Measurements from ENCODE around the gene FFAR2. TPM values are rescaled to one million over a fixed set of nuclear protein-coding genes. Genes with fewer than 3 reads are reported as not detected.
A peak's percentile ranks its signal among the peaks of the same experiment; 100 is the strongest.

Gene FFAR2
- total RNA-seq, 6 experiments from 2014 or later: 0.30 to 0.64 (median 0.35) TPM; not detected in 3

GRCh38 chr19:35445826-35446593, 2.0 kb upstream of the FFAR2 start:
- DNase-seq: peak in 1 of 3 donors; percentile 25
- H3K9me3 ChIP-seq: no peaks in the 10 kb centered on the region
- intact Hi-C loops (cut with DNase I): no loop called here
- no peak overlapping the region for H3K4me3 ChIP-seq
- H3K4me1 ChIP-seq: no peaks in the 10 kb centered on the region
- 57% methylated on average over 19 of the region's 21 CpGs for WGBS (ENCODE audit: insufficient coverage, low coverage, low lambda C conversion rate, missing lambda C conversion rate)
- H3K27ac ChIP-seq: no peak overlapping the region
- H3K36me3 ChIP-seq: no peaks in the 10 kb centered on the region
- H3K27me3 ChIP-seq: no peaks in the 10 kb centered on the region
- no peak for TF ChIP-seq POLR2A (IDR thresholded peaks at IDR 0.05)
- TF ChIP-seq CTCF (IDR thresholded peaks at IDR 0.05): no peak
- ATAC-seq: peak; percentile 44 to 65 (median 60)

GRCh38 chr19:35449359-35450043, 1.4 kb downstream of the FFAR2 start:
- Histone ChIP-seq H3K27ac (peak overlapping the region in 1 of 3 donors; percentile 5), H3K27me3 (no peaks in the 10 kb centered on the region), H3K4me1 (peaks cover 0 to 3% (median 0%) of the 10 kb centered on the region in 4 donors), H3K9me3 (no peaks in the 10 kb centered on the region), H3K36me3 (no peaks in the 10 kb centered on the region), H3K4me3 (no peak overlapping the region)
- DNase-seq: peak in 2 of 3 donors; percentile 32 to 53
- peak; percentile 23 to 49 (median 26) for ATAC-seq
- TF ChIP-seq CTCF (IDR thresholded peaks at IDR 0.05) (no peak), POLR2A (IDR thresholded peaks at IDR 0.05) (no peak)
- 45% methylated on average over 7 of the region's 27 CpGs for WGBS (ENCODE audit: insufficient coverage, low coverage, low lambda C conversion rate, missing lambda C conversion rate)
- intact Hi-C loops (cut with DNase I): no loop called here

GRCh38 chr19:35451338-35452096, 3.5 kb downstream of the FFAR2 start:
- TF ChIP-seq POLR2A (IDR thresholded peaks at IDR 0.05): no peak
- no peak for TF ChIP-seq CTCF (IDR thresholded peaks at IDR 0.05)
- H3K27ac ChIP-seq: no peak overlapping the region
- DNase-seq (no peak), ATAC-seq (no peak)
- intact Hi-C loops (cut with DNase I): no loop called here
- WGBS (ENCODE audit: insufficient coverage, low coverage, low lambda C conversion rate, missing lambda C conversion rate): 62% methylated on average over 5 of the region's 7 CpGs
- no peaks in the 10 kb centered on the region for H3K9me3 ChIP-seq
- H3K4me3 ChIP-seq: no peak overlapping the region
- H3K27me3 ChIP-seq: no peaks in the 10 kb centered on the region
- peaks cover 0 to 8% (median 0%) of the 10 kb centered on the region in 4 donors for H3K4me1 ChIP-seq
- no peaks in the 10 kb centered on the region for H3K36me3 ChIP-seq

- Histone ChIP-seq H3K4me1 (peaks cover 0 to 31% (median 6%) of the 10 kb centered on the region in 4 donors), H3K4me3 (no peak overlapping the region), H3K9me3 (no peaks in the 10 kb centered on the region), H3K27me3 (no peaks in the 10 kb centered on the region), H3K27ac (no peak overlapping the region), H3K36me3 (no peaks in the 10 kb centered on the region)
- intact Hi-C loops (cut with DNase I): no loop called here
- 63% methylated on average over 2 of the region's 2 CpGs for WGBS (ENCODE audit: insufficient coverage, low coverage, low lambda C conversion rate, missing lambda C conversion rate)
- TF ChIP-seq POLR2A (IDR thresholded peaks at IDR 0.05) (no peak), CTCF (IDR thresholded peaks at IDR 0.05) (no peak)
- DNase-seq (no peak), ATAC-seq (peak in 1 of 4 donors; percentile 60)
These were observed 6.6 kb downstream of the FFAR2 start for GRCh38 chr19:35454663-35455062.
